ACC112 (cell line): ENCODE measurements around the gene ZBTB7C.

Experiments
- H2AFZ ChIP-seq: fragments of 200-600 bp; sonication (generic); one replicate; pipeline ENCODE4 v1.6.0; 2017; ENCODE audit warnings: antibody characterized with exemption, low read length; ENCODE audit not compliant: unreplicated experiment
- H3K27ac ChIP-seq: fragments of 200-600 bp; sonication (generic); 2 replicates; pipeline ENCODE4 v1.5.1; 2014; ENCODE audit warnings: low read depth, mild to moderate bottlenecking, antibody characterized with exemption, low read length, moderate library complexity
- H3K27me3 ChIP-seq: fragments of 200-600 bp; sonication (generic); 2 replicates; pipeline ENCODE4 v1.6.1; 2014; ENCODE audit warnings: mild to moderate bottlenecking, antibody characterized with exemption, low read length, moderate library complexity, mixed read lengths; ENCODE audit not compliant: insufficient read depth
- H3K36me3 ChIP-seq: fragments of 200-600 bp; sonication (generic); 2 replicates; pipeline ENCODE4 v1.6.1; 2016; ENCODE audit warnings: mild to moderate bottlenecking, antibody characterized with exemption, low read length, moderate library complexity, mixed read lengths; ENCODE audit not compliant: insufficient read depth
- H3K4me1 ChIP-seq: fragments of 200-600 bp; sonication (generic); one replicate; pipeline ENCODE4 v1.6.1; 2016; ENCODE audit warnings: low read length, mixed read lengths; ENCODE audit not compliant: insufficient read depth, unreplicated experiment, control insufficient read depth
- H3K4me3 ChIP-seq: fragments of 200-600 bp; sonication (generic); 2 replicates; pipeline ENCODE4 v1.5.1; 2014; ENCODE audit warnings: mild to moderate bottlenecking, low read depth, low read length
- H3K79me2 ChIP-seq: fragments of 200-600 bp; sonication (generic); one replicate; pipeline ENCODE4 v1.6.0; 2016; ENCODE audit warnings: low read length; ENCODE audit not compliant: control insufficient read depth, unreplicated experiment, insufficient read depth

Gene ZBTB7C

DNA sequence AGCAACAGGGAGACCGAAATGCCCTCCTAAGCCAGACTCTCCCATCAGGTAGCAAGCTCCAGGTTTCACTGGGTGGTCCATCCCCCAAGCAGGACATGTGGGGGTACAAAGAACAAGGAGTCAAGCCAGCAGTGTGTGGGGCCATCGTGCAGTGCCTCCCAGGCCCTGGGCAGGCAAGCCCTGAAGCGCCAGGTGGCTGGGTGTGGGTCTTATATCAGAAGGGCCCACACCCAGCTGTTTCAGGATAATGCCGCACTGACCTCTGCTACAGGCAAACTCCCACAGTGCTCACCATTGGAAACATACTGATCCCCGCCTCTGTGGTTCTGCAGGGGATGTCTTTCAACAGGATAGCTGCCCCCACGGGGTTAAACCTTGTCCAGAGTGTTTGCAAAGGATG, 304.5 kb downstream of the ZBTB7C start:
- no peak overlapping the region for H3K4me3 ChIP-seq
- H3K36me3 ChIP-seq, result no peaks in the 10 kb centered on the region
- no peaks in the 10 kb centered on the region for H3K79me2 ChIP-seq
- no peak overlapping the region for H2AFZ ChIP-seq
- peaks cover 86% of the 10 kb centered on the region for H3K27me3 ChIP-seq
- no peak overlapping the region for H3K27ac ChIP-seq
- no peaks in the 10 kb centered on the region for H3K4me1 ChIP-seq

DNA sequence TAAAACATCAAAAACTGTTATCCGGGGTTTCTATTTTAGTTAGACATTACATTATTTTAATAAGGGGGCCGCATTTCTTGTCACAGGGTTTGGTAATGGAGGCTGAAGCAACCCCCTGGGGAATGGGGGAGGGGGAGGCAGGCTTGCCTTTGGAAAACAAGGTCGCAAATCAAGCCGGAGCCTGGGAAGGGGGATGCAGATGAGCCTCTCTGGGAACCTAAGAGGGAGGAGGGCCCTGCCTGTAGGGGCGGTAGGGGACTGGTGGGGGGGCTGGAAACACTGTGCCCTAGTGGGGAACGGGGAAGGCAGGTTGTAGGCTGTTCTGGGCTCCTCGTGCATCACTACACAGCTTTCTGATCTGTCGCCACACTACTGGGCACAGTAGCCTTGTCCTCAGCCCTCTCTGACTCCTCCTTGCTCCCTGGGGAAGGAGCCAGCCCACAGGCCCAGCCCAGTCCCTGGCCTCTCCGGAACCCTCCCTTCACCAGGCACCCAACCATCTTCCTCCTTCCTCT, 308.5 kb downstream of the ZBTB7C start:
- Histone ChIP-seq H3K79me2 (no peaks in the 10 kb centered on the region), H3K36me3 (no peaks in the 10 kb centered on the region), H2AFZ (no peak overlapping the region), H3K4me3 (no peak overlapping the region), H3K4me1 (no peaks in the 10 kb centered on the region), H3K27me3 (peaks cover 92% of the 10 kb centered on the region), H3K27ac (no peak overlapping the region)

DNA sequence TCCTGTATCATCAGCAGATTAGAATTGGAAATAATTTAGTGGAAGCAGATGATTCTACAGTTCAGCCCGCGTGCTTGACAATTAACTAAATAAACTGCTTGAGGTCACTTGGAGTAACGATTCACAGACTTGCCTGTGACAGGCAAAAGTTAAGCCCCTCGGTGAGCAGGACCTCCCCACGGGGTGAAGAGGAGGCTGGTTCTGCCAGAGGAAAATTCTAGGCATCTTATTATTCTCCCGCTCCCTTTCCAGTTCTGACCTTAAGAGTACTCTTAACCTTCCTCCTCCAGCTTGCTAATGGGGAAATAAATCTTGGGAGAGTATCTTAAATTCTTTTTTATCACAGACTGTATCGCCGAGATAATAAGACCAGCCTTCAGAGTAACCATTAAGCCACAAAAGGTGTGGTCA, 309.0 kb downstream of the ZBTB7C start:
- Histone ChIP-seq H3K27me3 (peaks cover 88% of the 10 kb centered on the region), H3K36me3 (no peaks in the 10 kb centered on the region), H3K27ac (no peak overlapping the region), H2AFZ (no peak overlapping the region), H3K79me2 (no peaks in the 10 kb centered on the region), H3K4me1 (no peaks in the 10 kb centered on the region), H3K4me3 (no peak overlapping the region)

DNA sequence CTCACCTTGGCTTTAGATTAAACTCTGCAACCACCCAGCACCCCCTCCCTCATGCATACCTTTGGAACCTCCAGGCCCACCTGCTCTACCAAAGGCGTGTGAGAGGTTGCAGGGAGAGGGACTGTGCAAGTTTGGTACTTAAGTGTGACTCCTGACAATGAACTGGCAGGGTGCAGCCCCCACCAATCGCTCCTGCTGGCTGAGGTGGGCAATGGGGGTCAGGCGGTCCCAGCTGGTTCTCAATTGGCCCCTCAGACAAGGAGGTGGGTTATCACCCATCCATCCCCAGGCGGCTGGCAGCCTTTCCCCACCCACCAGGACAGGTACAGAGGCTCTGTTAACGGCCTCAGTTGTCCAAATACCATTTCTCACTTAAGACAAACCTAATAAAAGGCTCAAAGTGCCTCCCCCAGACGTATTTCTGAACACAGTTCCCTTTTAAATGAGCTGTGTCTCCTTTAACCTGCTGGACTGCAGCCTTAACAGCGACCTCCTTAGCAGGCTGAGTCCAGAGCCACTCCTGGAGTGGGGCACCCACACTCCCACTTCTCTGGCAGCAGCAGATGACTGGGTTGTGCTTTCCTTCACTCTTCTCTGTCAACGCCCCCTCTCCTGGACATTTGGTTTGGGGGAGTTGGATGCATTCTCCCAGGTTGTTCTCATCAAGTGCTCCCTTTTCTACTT, 309.6 kb downstream of the ZBTB7C start:
- Histone ChIP-seq H3K27me3 (peaks cover 88% of the 10 kb centered on the region), H3K36me3 (no peaks in the 10 kb centered on the region), H2AFZ (no peak overlapping the region), H3K27ac (no peak overlapping the region), H3K79me2 (no peaks in the 10 kb centered on the region), H3K4me1 (no peaks in the 10 kb centered on the region), H3K4me3 (no peak overlapping the region)

DNA sequence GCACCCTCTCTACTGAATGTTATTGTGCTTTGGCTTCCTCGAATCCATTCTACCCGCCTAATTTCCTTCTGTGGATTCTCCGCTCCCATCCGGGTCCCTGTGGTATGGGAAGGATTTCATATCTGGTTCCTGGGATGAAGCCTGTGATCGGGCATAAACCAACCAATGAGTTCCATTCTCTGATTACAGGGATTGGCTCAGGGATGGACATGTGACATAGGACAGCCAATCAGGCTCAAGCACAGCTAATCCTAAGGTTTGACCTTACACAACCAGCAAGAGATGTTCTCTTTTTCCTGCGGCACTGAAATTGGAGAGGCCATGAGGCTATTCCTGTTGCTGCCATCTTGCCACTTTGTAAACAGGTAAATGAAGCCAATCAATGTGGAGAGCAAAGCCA, 310.6 kb downstream of the ZBTB7C start:
- Histone ChIP-seq H2AFZ (no peak overlapping the region), H3K4me1 (no peaks in the 10 kb centered on the region), H3K27me3 (peaks cover 84% of the 10 kb centered on the region), H3K79me2 (no peaks in the 10 kb centered on the region), H3K36me3 (no peaks in the 10 kb centered on the region), H3K27ac (no peak overlapping the region), H3K4me3 (no peak overlapping the region)

DNA sequence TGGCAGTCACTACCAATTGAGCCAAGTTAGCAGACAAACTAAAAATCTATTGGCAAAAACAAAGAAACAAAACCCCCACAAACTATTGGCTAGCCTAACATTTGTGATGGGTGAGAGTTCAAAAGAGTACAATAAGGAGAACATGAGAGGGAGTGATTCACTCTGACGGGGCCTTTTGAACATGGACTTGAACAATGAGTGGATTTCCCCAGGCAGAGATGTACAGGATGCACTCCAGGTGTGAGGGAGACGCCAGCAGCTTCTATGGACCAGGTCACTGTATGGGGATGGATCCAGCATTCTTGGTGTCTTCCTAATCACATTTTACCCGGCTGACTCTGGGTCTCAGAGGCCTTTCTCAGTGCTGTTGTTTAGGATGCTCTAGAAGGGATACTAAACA, 311.2 kb downstream of the ZBTB7C start:
- Histone ChIP-seq H3K4me1 (no peaks in the 10 kb centered on the region), H3K36me3 (no peaks in the 10 kb centered on the region), H3K79me2 (no peaks in the 10 kb centered on the region), H3K27me3 (peaks cover 79% of the 10 kb centered on the region), H2AFZ (no peak overlapping the region), H3K27ac (no peak overlapping the region), H3K4me3 (no peak overlapping the region)

DNA sequence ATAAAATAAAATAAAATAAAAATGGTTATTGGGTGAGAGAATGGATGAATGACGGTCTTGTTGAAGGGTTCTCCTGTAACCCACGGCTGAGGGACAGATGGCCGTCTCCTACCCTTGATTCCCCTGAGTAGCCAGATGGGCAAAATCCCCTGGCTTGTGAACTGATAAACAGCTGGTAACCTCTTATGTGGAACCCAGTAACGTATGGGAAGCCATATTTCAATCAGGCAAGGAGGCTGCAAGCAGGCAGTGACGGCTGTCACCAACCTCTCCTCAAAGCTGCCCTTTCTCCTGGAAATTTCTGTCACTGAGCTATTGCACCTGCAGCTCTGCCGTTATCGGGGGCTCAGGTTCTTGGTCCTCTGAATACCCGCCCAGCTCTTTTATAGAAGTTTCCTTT, 313.5 kb downstream of the ZBTB7C start:
- Histone ChIP-seq H3K4me3 (no peak overlapping the region), H3K4me1 (no peaks in the 10 kb centered on the region), H3K27ac (no peak overlapping the region), H3K79me2 (no peaks in the 10 kb centered on the region), H3K36me3 (no peaks in the 10 kb centered on the region), H3K27me3 (peaks cover 75% of the 10 kb centered on the region), H2AFZ (no peak overlapping the region)

DNA sequence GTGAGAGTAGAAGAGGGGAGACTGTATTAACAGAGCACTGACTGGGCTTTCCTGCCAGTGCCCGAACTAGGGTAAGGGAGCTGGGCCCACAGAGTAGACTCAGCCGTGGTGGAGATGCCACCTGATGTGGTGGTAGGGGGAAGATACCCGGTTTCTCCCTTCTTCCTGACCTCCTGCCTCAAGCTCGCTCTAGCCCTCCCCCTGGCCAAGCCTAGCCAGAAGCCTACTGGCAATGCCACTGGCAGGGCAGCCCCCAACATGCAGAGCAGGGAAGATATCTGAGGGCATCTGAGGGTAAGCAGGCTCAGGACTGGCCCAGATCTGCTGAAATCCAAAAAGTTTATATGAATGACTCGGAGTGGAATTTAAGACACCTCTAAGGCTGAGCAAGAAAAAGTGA, 316.1 kb downstream of the ZBTB7C start:
- Histone ChIP-seq H2AFZ (no peak overlapping the region), H3K27ac (no peak overlapping the region), H3K36me3 (no peaks in the 10 kb centered on the region)

DNA sequence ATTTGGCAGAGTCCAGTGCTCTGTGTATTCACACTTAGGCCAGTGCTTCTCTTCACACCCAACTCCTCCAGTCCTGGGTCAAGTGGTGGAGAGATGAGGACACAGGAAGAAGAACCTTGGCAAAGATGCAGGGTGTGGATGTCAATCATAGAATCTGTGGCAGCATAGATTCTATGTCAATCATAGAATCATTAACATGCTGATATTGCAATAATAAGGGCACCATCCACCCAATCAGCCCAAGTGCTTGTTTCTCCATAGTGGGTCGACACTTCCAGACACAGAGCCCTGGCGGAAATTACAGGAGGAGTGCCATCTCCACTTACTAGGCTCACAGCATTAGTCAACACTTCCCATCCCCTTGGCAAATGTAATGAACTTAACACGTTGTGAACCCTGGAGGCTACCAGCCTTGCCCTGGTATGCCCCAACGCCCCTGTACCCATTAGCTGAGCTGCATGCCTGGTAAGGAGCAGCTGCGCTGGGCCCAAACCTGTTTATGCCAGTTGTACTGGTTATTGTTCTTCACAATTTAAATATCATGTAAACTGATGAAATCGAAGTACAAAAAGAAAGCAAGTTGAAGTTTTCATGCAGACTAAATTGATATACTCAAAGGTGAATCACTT, 317.2 kb downstream of the ZBTB7C start:
- Histone ChIP-seq H3K27ac (no peak overlapping the region), H3K36me3 (no peaks in the 10 kb centered on the region), H3K4me3 (no peak overlapping the region), H3K27me3 (peaks cover 46% of the 10 kb centered on the region), H3K79me2 (no peaks in the 10 kb centered on the region), H2AFZ (no peak overlapping the region), H3K4me1 (no peaks in the 10 kb centered on the region)

More for the DNA sequence above, 316.1 kb downstream of the ZBTB7C start:
- Histone ChIP-seq H3K4me3 (no peak overlapping the region), H3K4me1 (no peaks in the 10 kb centered on the region), H3K27me3 (peaks cover 51% of the 10 kb centered on the region), H3K79me2 (no peaks in the 10 kb centered on the region)

DNA sequence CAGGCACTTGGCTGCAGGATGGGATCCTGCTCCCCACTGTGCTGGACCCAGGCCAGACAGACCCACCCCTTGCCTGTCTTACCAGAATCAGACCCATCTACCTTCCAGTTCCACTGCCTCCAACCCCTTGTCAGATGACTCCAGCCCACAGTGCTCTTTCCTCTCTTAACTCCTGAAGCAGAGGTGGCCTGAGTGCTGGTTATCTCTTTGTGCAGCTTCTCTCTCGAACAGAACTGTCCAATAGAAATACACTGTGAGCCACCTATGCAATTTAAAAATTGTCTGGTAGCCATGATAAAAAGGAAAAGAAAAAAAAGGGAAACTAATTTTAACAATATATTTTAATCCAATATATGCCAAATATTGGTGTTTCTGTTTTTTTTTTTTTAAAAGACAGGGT, 318.5 kb downstream of the ZBTB7C start:
- Histone ChIP-seq H3K4me1 (no peaks in the 10 kb centered on the region), H3K27ac (no peak overlapping the region), H3K79me2 (no peaks in the 10 kb centered on the region), H3K4me3 (no peak overlapping the region), H2AFZ (no peak overlapping the region), H3K36me3 (no peaks in the 10 kb centered on the region), H3K27me3 (peaks cover 34% of the 10 kb centered on the region)

DNA sequence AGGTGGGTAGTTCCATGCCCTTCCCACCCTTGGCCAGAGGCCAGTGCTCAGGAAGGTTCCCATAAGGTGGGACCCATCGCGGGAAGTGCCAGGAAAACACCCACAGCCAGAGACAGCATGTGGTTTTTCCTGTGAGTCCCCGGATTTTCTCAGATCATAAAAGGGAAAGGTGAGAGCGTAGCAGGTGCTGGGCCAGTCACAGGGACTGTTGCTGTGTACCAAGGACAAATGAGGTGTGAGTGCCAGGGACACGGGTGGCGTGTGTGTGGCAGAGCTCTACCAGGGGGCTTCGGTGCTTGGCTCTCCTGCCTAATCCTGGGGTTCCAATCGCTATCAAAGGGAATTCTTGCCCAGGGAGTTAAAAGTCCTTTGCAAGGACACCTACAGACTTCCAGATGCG, 319.2 kb downstream of the ZBTB7C start:
- Histone ChIP-seq H3K27me3 (peaks cover 31% of the 10 kb centered on the region), H3K4me3 (no peak overlapping the region), H3K36me3 (no peaks in the 10 kb centered on the region), H3K27ac (no peak overlapping the region), H2AFZ (no peak overlapping the region), H3K79me2 (no peaks in the 10 kb centered on the region), H3K4me1 (no peaks in the 10 kb centered on the region)
